Fibroblast of gingiva (primary cell): Measurements from ENCODE around the gene HCST.
"Not testable (repeated sequence)": the region's sequence is repeated elsewhere in the genome, so short reads cannot be mapped to it uniquely, and the experiment has no call there.

Experiments
- DNase-seq: peaks from one replicate; pipeline ENCODE4 v3.0.0-alpha.2; 2011; ENCODE audit warnings: low read depth

HCST gene

DNA sequence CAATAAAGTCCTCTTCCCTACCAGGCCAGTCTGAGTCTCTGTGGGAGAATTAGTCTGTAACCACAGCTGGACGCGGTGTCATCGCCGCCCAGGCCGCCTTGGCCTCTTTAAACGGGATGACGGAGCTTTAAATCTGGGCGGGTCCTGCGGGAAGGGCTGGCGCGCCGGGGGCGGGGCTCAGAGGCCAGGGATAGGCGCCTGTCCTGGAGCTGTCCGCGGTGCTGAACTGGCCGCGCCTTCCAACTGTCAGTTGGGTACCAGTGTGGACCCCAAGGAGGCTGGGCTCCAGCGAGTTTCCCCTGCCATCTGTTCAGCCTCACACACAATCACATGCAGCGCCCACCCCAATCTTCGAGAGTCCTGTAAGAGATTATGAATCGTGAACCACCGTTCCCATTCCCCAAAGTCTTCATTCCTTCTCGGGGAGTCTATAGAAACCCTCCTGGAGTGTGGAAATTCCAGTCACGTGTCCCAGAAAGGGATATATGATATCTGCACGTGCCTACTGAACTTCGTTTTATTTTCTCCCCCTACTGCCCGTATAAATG, 22.5 kb upstream of the HCST start:
- peak; percentile 81 for DNase-seq

DNA sequence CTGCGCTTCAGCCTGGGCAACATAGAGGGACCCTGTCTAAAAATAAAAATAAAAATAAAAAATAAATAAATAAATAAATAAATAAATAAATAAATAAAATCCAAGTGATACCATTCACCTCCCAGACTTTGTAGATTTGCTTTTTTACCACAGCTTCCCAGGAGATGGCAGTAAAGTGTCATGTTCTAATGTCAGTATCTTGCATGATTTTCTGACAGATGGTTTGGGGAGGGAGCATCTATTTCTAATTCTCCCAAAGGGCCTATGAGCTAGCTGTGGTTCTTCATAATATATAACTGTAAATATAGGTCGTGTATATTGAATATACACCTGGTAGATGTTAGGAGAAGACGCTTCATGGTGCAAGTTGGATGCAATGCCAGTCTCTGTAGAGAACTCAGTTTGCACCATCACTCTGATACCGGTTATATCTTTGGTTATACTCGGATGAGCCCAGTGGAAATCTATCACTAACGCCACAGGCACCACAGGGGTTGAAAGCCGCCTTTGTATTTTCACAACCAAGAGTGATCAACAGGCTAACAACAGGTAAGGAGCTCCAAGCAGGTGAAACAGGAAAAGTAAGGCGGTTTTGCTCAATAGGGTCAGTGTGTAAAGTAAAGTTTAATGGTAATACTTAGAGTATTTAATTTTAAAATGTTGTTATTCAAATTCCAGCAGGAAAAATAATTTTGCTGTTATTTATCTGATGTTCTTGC, 20.1 kb upstream of the HCST start:
- peak; percentile 75 for DNase-seq

DNA sequence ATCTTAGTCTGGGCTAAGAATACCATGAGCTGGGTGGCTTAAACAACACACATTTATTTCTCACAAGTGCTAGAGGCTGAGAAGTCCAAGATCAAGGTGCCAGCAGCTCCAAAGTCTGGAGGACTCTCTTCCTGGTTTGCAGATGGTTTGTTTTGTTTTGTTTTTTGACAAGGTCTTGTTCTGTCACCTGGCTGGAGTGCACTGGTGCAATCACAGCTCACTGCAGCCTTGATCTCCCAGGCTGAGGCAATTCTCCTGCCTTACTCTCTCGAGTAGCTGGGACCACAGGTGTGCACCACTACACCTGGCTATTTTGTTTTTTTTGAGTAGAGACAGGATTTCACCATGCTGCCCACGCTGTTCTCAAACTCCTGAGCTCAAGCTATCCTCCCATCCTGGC, 18.4 kb upstream of the HCST start:
- no peak for DNase-seq

DNA sequence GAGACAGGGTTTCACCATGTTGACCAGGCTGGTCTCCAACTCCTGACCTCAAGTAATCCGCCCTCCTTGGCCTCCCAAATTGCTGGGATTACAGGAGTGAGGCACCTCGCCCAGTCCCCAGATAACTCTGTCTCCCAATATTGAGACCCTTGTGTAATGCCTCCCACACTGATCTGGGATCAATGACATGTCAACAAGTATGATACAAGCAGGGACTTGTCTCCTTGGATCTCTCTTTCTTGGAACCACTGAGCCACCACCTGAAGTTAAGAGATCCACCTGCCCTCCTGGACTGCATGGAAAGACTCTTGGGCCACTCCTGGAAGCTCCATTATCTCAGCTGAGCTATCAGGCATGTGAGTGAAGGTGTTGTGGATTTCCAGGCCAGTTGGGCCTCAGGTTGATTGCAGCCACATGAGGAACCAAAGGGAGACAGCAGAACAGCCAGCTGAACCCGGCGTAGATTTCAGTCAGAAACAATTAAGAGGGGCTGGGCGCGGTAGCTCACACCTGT, 17.0 kb upstream of the HCST start:
- no peak for DNase-seq

DNA sequence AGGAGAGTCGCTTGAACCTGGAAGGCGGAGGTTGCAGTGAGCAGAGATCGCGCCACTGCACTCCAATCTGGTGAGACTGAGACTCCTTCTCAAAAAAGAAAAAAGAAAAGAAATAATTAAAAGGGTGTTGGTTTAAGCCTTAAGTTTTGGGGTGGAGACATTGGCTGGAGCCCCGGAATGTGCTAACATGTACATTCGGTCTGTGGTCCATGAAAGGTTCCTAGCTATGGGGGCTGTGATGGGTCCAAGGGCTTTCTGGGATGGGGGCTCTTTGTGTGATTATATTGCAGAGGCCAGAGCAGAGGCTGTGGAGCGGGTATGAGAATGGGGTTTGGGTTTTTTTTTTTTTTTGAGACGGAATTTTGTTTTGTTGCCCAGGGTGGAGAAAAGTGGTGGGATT, 16.4 kb upstream of the HCST start:
- no peak for DNase-seq

DNA sequence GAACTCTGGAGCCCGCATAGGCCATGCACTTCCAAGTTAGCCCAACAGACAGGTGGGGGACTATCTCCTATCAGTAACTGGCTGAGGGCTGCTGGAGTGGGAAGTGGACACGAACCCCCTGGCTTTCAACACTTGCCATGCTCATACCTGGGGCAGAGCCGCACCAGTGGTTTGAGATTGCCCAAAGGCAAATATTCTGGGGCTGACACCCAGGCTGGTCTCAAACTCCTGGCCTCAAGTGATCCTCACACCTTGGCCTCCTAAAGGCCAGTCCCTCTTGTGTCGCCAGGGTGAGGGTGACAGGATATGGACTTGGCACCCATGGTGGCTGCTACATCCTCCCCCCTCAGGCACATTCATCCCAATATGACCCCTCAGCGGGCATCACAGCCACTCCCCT, 15.1 kb upstream of the HCST start:
- no peak for DNase-seq

DNA sequence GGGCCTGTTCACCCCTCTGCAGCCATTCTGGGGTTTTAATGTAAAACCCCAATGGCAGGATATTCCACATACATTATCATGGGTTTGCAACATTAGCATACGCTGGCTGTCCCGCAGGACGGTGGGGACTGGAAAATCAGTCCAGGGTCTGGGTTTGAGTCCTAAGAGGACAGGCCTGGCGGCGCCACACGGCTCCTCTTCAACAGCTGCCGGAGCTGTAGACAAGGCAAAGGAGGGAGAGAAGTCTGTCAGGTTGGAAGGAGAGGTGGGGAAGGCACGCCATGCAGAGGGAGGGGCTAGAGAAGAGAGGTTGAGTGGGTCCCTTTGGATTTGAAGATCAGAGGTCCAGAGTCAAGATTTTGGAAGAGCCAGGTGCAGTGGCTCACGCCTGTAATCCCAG, 13.9 kb upstream of the HCST start:
- no peak for DNase-seq

DNA sequence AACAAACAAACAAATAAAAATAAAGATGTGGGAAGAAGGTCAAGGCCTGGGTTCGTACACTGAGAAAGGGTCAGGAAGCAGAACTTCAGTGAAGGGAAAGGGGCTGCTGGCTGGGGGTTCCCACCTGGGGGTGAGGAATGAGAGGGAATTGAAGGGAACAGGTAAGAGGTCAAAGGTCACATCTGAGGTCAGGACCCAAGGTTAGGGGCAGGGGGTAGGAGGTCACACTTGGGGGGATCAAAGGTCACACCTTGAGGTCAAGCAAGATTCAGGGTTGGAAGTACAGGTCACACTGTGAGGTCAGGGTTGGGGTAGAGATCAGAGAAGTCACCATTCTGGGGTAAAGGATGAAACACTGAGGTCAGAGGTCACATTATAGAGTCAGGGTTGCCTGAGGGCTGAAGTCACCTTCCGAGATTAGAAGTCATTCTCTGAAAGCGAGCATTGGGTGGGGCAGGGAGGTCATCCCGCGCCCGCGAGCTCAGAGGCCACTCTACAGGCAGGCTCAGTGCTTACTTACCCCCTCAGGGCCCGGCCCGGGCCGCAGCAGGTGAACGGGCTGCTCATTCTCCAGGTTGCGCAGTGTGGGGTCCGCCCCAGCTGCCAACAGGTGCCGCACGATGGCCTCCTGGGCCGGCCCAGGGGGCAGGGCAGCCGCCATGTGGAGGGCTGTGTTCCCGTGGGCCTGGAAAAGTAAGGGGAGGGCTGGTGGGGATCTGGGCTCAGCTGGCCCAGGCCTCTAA, 12.8 kb upstream of the HCST start:
- no peak for DNase-seq

DNA sequence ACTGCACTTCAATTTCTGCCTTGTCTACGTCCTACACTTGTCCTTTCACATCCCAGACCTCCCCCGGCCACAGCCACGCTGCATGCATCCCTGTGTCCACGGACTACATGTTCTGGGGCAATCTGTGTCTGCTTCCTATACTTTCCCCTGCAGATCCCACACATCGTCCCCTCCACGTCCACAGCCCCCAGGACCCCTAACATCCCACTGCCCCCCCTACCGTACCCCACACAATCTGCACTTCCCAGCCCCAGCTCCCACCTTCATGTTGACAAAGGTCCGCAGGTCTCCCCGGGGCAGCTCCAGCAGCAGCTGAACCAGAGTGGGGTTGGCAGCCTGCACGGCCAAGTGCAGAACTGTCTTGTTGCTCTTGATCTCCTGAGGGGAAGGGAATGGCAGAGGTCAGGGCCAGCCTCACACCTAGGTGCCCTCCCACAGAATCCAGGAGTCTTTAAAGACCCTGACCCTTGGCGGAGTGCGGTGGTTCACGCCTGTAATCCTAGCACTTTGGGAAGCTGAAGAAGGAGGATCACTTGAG, 12.1 kb upstream of the HCST start:
- no peak for DNase-seq

DNA sequence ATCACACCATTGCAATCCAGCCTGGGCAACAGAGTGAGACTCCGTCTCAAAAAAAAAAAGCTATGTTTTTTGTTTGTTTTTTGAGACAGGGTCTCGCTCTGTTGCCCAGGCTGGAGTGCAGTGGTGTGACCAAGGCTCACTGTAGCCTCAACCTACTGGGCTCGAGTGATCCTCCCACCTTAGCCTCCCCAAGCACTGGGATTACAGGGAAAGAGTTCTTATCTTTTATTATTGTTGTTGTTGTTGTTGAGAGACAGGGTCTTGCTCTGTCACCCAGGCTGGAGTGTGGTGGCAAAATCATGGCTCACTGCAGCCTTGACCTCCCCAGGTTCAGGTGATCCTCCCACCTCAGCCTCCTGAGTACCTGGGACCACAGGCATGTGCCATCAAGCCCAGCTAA, 10.5 kb upstream of the HCST start:
- DNase-seq, result not testable (repeated sequence)

DNA sequence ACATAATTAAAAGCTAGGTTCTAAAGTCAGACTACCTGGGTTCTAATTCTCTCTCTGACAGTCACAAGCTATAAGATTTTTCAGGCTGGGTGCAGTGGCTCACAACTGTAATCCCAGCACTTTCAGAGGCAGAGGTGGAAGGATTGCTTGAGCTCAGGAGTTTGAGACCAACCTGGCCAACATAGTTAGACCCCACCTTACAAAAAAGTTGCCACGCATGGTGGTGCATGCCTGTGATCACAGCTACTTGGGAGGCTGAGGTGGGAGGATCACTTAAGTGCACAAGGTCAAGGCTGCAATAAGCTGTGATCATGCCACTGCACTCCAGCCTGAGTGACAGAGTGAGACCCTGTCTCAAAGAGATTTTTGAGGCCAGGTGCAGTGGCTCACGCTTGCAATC, 8.0 kb upstream of the HCST start:
- no peak for DNase-seq

DNA sequence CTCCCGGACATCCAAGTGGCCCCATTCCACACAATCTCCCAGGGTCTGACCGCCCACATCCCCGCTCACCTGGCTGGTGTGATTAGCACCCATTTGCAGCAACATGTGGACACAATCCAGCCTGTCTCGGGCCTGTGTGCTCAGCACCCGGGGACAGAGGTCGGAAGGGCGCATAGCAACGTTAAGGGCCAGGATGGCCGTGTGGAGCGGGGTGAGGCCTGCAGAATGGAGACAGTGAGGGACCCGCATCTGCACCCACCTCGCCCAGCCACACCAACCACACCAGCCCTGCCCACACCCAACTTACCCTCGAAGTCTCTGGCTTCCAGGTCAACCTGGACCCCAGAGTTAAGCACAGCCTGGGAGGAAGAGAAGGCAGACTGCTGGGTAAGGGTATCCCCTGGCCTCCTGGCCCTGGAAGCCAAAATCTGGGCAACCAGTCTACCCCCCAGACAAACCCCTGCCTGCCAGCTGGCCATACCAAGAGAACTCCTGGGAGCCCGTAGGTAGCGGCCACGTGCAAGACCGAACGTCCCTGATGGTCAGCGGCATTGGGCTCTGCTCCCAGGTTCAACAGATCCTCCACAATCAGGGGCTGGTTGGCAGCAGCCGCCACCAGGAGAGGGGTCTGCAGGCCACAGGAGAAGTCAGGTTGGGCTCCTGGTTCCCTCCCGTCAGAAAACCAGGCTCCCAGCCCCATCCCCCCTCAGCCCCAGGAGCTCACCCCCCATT, 6.3 kb upstream of the HCST start:
- DNase-seq, result no peak

DNA sequence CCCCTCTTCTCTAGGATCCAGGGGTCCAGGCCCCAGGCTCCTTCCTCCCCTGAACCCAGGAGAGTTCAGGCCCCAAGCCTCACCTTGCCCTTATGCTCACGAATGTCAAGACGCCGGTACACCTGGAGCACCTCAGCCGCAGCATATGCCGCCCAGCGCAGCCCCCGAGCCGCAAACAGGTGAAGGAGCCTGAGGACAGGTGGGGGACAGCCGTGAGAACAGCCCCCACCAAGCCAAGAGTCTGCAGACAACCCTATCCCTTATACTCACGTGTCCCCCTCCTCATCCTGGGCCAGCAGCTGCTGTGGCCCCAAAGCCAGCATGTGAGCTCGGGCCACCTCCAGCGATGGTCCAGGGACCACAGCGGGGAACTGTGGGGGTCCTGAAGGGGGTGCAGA, 5.7 kb upstream of the HCST start:
- DNase-seq, result no peak

DNA sequence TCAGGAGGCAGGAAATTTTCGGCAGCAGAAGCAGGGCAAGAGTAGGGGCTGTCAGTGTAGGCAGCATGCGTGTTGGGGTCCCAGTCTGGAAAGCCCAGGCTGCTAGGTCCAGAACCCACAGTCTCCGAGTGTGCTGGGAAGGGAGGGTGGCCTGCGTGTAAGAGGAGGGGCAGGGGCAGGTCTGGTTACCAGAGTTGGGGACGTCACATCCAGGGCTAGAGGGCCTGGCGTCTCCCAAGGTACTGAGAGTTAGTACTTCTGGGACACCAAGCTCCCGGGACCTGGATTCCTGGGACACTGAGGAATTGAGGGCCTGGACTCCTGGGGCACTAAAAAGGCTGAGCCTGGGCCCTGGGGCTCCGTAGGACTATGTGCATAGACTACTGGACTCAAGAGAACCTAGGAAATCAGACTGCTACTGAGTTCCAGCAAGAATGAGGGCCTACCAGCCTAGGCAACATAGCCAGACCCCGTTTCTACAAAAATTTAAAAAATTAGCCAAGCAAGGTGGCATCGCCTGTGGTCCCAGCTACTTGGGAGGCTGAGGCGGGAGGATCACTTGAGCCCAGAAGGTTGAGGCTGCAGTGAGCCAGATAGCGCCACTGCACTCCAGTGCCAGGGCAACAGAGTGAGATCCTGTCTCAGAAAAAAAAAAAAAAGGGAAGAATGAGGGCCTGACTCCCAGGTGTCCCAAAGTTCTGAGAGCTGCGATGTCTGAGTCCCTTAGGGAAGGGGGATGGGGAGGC, 4.5 kb upstream of the HCST start:
- no peak for DNase-seq

DNA sequence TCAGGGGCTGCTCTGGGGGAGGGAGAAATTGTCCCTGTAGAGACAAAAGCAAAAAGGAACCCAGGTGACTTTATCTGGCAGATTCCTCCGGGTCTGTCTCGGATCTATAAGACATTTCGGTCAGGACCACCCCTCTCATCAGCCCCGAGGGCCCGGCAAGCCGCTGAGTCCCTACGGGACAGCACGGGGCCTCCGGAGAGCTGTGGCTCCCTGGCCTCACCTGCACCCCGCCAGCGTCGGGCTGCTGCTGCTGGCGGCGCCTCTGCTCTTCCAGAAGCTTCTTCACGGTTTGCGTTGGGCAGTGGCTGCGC, 3.9 kb upstream of the HCST start:
- DNase-seq, result no peak

DNA sequence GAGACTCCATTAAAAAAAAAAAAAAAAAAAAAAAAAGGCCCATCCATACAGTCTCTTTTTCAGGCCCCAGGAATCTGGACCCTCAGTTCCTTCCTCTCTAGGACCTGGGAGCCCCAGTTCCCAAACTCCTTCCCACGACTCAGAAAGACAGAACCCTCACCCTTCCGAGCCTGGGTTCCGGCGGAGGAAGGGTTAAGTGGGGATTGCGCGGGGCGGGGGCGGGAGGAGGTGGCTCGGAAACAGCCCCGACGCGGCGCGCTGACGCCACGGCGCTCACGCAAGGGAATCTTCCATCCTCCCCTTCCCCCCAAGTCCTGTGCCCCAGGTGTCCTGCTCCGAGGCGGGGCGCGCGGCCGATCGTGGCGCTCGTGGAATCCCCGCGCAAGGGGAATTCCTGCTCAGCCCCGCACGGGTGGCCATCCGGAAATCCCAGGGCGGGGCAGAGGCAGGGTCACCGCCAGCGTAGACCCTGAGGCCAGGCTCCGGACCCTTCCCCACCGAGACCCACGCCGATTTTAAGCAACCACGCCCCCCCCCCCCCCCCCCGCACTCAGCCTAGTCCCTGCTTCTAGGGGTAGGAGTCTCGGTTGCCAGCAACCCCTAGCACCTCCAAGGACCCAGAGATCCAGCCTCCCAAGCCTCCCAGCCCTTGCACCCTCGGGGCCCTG, 2.6 kb upstream of the HCST start:
- DNase-seq, result peak; percentile 77

DNA sequence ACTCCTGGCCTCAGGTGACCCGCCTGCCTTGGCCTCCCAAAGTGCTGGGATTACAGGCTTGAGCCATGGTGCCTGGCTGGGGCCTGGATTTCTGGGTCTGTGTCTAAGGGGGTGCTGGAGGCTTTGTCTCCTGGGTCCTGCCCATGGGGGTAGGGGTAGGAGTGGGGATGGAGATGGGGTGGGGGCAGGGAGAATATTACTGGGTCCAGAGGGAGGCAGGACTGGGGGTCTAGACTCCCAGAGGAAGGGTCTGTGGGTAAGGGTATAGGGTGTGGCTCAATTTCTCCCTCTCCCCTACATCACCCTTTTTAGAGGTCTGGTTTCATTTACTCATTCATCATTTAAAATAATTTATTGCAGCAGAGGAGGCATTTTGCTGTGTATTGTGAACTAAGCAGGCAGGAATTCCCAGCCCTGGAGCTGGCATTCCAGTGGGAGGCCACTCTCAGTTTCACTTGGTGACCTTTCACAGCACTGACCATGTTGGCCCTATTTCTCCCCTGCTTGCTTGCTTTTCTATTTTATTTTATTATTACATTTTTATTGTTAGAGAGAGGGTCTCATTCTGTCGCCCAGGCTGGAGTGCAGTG, 1.2 kb upstream of the HCST start:
- peak; percentile 69 for DNase-seq

DNA sequence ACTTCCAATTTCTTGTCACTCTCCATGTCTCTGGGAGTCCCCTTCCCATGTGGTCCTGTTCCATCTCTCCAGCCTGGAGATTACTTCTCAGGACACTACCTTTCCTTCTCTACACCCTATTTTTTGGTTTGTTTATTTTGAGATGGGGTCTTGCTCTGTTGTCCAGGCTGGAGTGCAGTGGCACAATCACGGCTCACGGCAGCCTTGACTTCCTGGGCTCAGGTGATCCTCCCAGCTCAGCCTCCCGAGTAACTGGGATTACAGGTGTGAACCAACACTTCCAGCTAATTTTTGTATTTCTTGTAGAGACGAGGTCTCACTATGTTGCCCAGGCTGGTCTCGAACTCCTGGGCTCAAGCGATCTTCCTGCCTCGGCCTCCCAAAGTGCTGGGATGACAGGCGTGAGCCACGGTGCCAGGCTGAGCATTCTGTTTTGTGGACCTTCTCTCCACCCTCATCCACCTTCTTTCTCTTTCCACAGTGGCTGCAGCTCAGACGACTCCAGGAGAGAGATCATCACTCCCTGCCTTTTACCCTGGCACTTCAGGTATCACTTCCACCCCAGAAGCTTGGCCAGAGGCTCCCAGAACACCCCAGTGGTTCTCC, 644 bp downstream of the HCST start:
- DNase-seq, result no peak

DNA sequence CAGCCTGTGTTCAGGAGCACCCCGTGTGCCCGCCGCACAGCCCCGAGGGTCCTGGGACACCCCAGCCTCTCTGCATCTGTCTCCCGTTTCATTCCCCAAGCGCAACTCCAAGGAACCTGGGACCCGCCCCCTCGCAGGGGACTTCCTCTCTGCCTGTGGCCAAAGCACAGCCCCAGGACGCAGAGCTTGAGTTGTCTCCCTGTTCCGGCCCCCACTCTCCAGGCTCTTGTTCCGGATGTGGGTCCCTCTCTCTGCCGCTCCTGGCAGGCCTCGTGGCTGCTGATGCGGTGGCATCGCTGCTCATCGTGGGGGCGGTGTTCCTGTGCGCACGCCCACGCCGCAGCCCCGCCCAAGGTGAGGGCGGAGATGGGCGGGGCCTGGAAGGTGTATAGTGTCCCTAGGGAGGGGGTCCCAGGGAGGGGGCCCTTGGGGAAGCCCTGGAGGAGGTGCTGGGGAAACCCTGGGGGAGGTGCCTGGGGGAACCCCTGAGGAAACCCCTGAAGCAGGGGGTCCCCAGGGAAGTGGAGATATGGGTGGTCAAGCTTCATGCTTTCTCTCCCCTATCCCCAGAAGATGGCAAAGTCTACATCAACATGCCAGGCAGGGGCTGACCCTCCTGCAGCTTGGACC, 1.3 kb downstream of the HCST start:
- peak; percentile 59 for DNase-seq
